K562 (cell line): ENCODE results near the gene BCL2L12. TPM values are rescaled to one million over a fixed set of nuclear protein-coding genes. Genes with fewer than 3 reads are reported as not detected.

Experiments used
- ATAC-seq: fragments of 200-7000 bp; cut with Tn5 transposase; 3 replicates; pipeline ENCODE4 v1.9.1; 2020; ENCODE audit warnings: moderate library complexity
- BruUV-seq: library from RNA; stranded (reverse); fragments of 400-500 nt; replicated peaks from 2 replicates; lab custom pipeline; 2021; lab: Mats Ljungman, UMichigan
- CTCF ChIA-PET: fragments of 300-600 bp; formaldehyde crosslinking; extraction: SDS; loops from one replicate; lab custom pipeline; 2021; ENCODE audit warnings: low intra/inter-chr PET ratio; lab: Yijun Ruan, JAX
- POLR2A ChIA-PET: fragments of 300-600, 350-650 bp; sonication (Branson Sonifier 250); formaldehyde crosslinking; extraction: SDS; loops from one replicate; lab custom pipeline; 2021; ENCODE audit warnings: antibody characterized with exemption, inconsistent platforms; lab: Yijun Ruan, JAX
- DNase-seq, 4 experiments: peaks; one replicate each; pipeline versions ENCODE4 v3.0.0 to v3.0.0-alpha.2; 2011 to 2018; ENCODE audit warnings: low spot score in 3 of 4, mixed read lengths in 3 of 4; ENCODE audit errors: extremely low read depth in 1 of 4
- FAIRE-seq: peaks from 2 replicates; lab custom pipeline; 2011; peaks lifted over from hg19 to GRCh38; lab: Jason Lieb, UNC
- H2AFZ ChIP-seq: 2 replicates; pipeline ENCODE4 v1.6.0; 2011; ENCODE audit warnings: low read depth, low read length, control low read depth, inconsistent platforms
- H3K27ac ChIP-seq: fragments of 200-600 bp; 3 replicates; pipeline ENCODE4 v1.8.0; 2011; ENCODE audit warnings: low read depth, mild to moderate bottlenecking, control low read depth, inconsistent platforms, low read length, moderate library complexity, mixed read lengths; ENCODE audit errors: extremely low read depth
- H3K27me3 ChIP-seq, 2 experiments: fragments of 300-600 bp in 1 of 2; 2 replicates in 1 of 2; 3 replicates in 1 of 2; pipeline versions ENCODE4 v1.6.0 to v1.8.0; 2011; ENCODE audit warnings: inconsistent platforms in 2 of 2, low read length in 2 of 2, mild to moderate bottlenecking in 1 of 2, mixed read lengths in 1 of 2, moderate library complexity in 1 of 2; ENCODE audit not compliant: control insufficient read depth in 2 of 2, insufficient read depth in 2 of 2
- H3K36me3 ChIP-seq: fragments of 300-600 bp; 3 replicates; pipeline ENCODE4 v1.8.0; 2011; ENCODE audit warnings: mild to moderate bottlenecking, low read length, inconsistent platforms; ENCODE audit not compliant: control insufficient read depth, insufficient read depth
- H3K4me1 ChIP-seq, 2 experiments: fragments of 200-600 bp in 1 of 2; replicated peaks in 1 of 2; 2 replicates in 1 of 2; 3 replicates in 1 of 2; pipeline versions ENCODE4 v1.5.1 to v1.8.0; 2011; ENCODE audit warnings: inconsistent platforms in 2 of 2, low read length in 2 of 2, mild to moderate bottlenecking in 1 of 2, mixed read lengths in 1 of 2, moderate library complexity in 1 of 2; ENCODE audit not compliant: control insufficient read depth in 2 of 2, insufficient read depth in 2 of 2
- H3K4me2 ChIP-seq: 2 replicates; pipeline ENCODE4 v1.6.1; 2011; ENCODE audit warnings: low read length, control low read depth, inconsistent platforms, mixed read lengths; ENCODE audit not compliant: insufficient read depth
- H3K4me3 ChIP-seq: fragments of 200-600 bp; sonication (generic), shearing (Covaris generic); 2 replicates; pipeline ENCODE4 v1.5.1; 2016; ENCODE audit warnings: control low read depth, inconsistent platforms
- H3K79me2 ChIP-seq: fragments of 200-600 bp; 3 replicates; pipeline ENCODE4 v1.8.0; 2011; ENCODE audit warnings: low read length, inconsistent platforms; ENCODE audit not compliant: control insufficient read depth, insufficient read depth
- H3K9ac ChIP-seq, 2 experiments: 2 replicates each; pipeline versions ENCODE4 v1.6.0 to v1.6.1; 2011; ENCODE audit warnings: low read depth in 2 of 2, low read length in 2 of 2, control low read depth in 1 of 2, inconsistent platforms in 1 of 2, mild to moderate bottlenecking in 1 of 2, mixed read lengths in 1 of 2; ENCODE audit not compliant: insufficient read depth in 1 of 2
- H3K9me1 ChIP-seq: one replicate; pipeline ENCODE4 v1.6.0; 2011; ENCODE audit warnings: inconsistent platforms, mild to moderate bottlenecking, low read length, moderate library complexity; ENCODE audit not compliant: control insufficient read depth, insufficient read depth
- H3K9me3 ChIP-seq: replicated peaks from 2 replicates; pipeline ENCODE4 v1.5.1; 2011; ENCODE audit warnings: low read depth, low read length, inconsistent platforms; ENCODE audit not compliant: control insufficient read depth, insufficient read depth
- H4K20me1 ChIP-seq: replicated peaks from 2 replicates; pipeline ENCODE4 v1.6.1; 2011; ENCODE audit warnings: low read length, inconsistent platforms, mixed read lengths; ENCODE audit not compliant: control insufficient read depth, insufficient read depth
- E2F8 ChIP-seq: fragments of 450-650 bp; IDR thresholded peaks from 2 replicates; pipeline ENCODE4 v1.7.1; 2018; ENCODE audit warnings: mild to moderate bottlenecking, low read depth; ENCODE audit not compliant: partially characterized antibody
- POLR2G ChIP-seq: fragments of 200-400 bp; formaldehyde crosslinking; IDR thresholded peaks from 2 replicates; pipeline ENCODE4 v1.6.1; 2017; ENCODE audit warnings: low read depth, mild to moderate bottlenecking, antibody characterized with exemption, low read length, moderate library complexity
- ZNF174 ChIP-seq: fragments of 250-450 bp; sonication (Bioruptor Pico); IDR thresholded peaks from 2 replicates; pipeline ENCODE4 v1.4.0; 2020; ENCODE audit warnings: mild to moderate bottlenecking
- ZNF316 ChIP-seq: fragments of 450-650 bp; IDR thresholded peaks from 2 replicates; pipeline ENCODE4 v1.6.1; 2016
- ZNF740 ChIP-seq, 3 experiments: fragments of 200-800 bp in 1 of 3; sonication (Bioruptor generic) in 1 of 3; sonication (generic) in 1 of 3; formaldehyde crosslinking in 1 of 3; IDR thresholded peaks; 2 replicates each; pipeline versions ENCODE4 v1.6.1 to v1.8.0; 2016 to 2022; ENCODE audit warnings: mild to moderate bottlenecking in 2 of 3, missing compliant biosample characterization in 2 of 3, missing genetic modification characterization in 2 of 3, missing genetic modification reagents in 1 of 3
- WGBS: fragments of 100-300 bp; shearing (Covaris generic); methylation state at CpG from one replicate; pipeline ENCODE4 v1.1.6; 2016; ENCODE audit warnings: low coverage, mixed read lengths; ENCODE audit not compliant: insufficient coverage; ENCODE audit errors: missing lambda C conversion rate; 5-methylcytosine and 5-hydroxymethylcytosine counted together
- in situ Hi-C: fragments of 300-500 bp; cut with MboI; formaldehyde crosslinking; loops from 4 replicates; pipeline ENCODE4 v1.15.0; 2018; ENCODE audit warnings: inconsistent platforms, mixed read lengths
- intact Hi-C: fragments of 100-400 bp; cut with micrococcal nuclease; formaldehyde crosslinking; loops from 2 replicates; pipeline ENCODE4 v1.14.2; 2022
- polyA plus RNA-seq, 8 experiments: library from polyadenylated mRNA; depleted of rRNA in 4 of 8; stranded (reverse) in 5 of 8; unstranded in 3 of 8; fragments of >200 nt; fragmentation: Nextera tagmentation in 2 of 8; fragmentation: Illumina TruSeq in 1 of 8; extraction: Ambion mirVana in 2 of 8; extraction: Trizol in 1 of 8; gene quantifications; 2 replicates each; pipeline versions ENCODE4 v1.2.1 to v1.2.3, GENCODE V29; 2011 to 2014; ENCODE audit warnings: inconsistent platforms in 1 of 8, missing spikeins in 1 of 8
- total RNA-seq, 7 experiments: library from RNA; depleted of rRNA in 6 of 7; stranded (reverse); fragments of >200 nt in 6 of 7; fragmentation: Illumina TruSeq in 2 of 7; extraction: Trizol in 2 of 7; gene quantifications; 2 replicates each; pipeline versions ENCODE4 v1.2.1 to v1.2.3, GENCODE V29; 2011 to 2021; ENCODE audit warnings: low replicate concordance in 1 of 7

Gene BCL2L12
- total and polyA plus RNA-seq, 9 of the 15 experiments (the other 6 are each of a cell fraction or from before 2014, with no cell fraction given): 7.4 to 263 (median 81.2) TPM

GRCh38 chr19:49686503-49687088 lies 20.9 kb downstream of the BCL2L12 start:
- POLR2A ChIA-PET: interaction anchor here (0.6 to 1.0 kb wide), 3 partner anchors 10 to 191 kb away, joined by 3 to 8 read pairs (median 5); partner anchors contain the start of gene PRMT1

More at GRCh38 chr19:49686503-49687088, 20.9 kb downstream of the BCL2L12 start:
- DNase-seq (no peak), FAIRE-seq (no peak), ATAC-seq (no peak)
- no peaks in the 10 kb centered on the region for H3K9me3 ChIP-seq
- no peaks in the 10 kb centered on the region; the same call in 1 of the 2 replicates for H4K20me1 ChIP-seq
- H3K9ac ChIP-seq: no peak overlapping the region
- in situ Hi-C loops (no loop called here), intact Hi-C loops (no loop called here)
- no peak for TF ChIP-seq E2F8
- peak; percentile 32; the same call in 1 of the 2 replicates for TF ChIP-seq ZNF316
- TF ChIP-seq POLR2G: peak; percentile 41; the same call in 1 of the 2 replicates
- no peak for TF ChIP-seq ZNF174 (CRISPR knock-in tag)
- TF ChIP-seq ZNF740 (CRISPR knock-in tag; IDR thresholded peaks at IDR 0.05): 0 out of 2 replicates have a peak, but pooled peaks have one; percentile 23
- TF ChIP-seq ZNF740 (tag; IDR thresholded peaks at IDR 0.05): no peak
- CTCF ChIA-PET: no interaction called here
- no peaks in the 10 kb centered on the region for H3K27me3 ChIP-seq
- no peak overlapping the region for H3K27ac ChIP-seq
- no TSS peak for BruUV-seq
- peaks cover 78% of the 10 kb centered on the region for H3K36me3 ChIP-seq
- peaks cover 3% of the 10 kb centered on the region for H3K9me1 ChIP-seq
- no peak overlapping the region for H2AFZ ChIP-seq
- H3K79me2 ChIP-seq: peaks cover 8% of the 10 kb centered on the region
- WGBS: 87% methylated on average over 3 of the region's 27 CpGs
- H3K4me3 ChIP-seq: no peak overlapping the region
- H3K4me1 ChIP-seq: peaks cover 0 to 69% of the 10 kb centered on the region in 2 experiments; a peak in 2 of 5 replicates
- H3K4me2 ChIP-seq: no peak overlapping the region
